Stimulated activated CD4-positive, alpha-beta T cell treated with anti-CD3 and anti-CD28 coated beads, Interleukin-12 subunit alpha, Interleukin-12 subunit beta, amount 100 ng/mL, for 24 hours (primary cell): ENCODE results near the gene PROB1.
"Not testable (repeated sequence)": the region's sequence is repeated elsewhere in the genome, so short reads cannot be mapped to it uniquely, and the experiment has no call there.

Source experiments
- DNase-seq, 2 experiments: peaks; one replicate each; pipeline ENCODE4 v3.0.0-alpha.2; 2020; ENCODE audit warnings: low read depth in 2 of 2

PROB1 gene, protein sequence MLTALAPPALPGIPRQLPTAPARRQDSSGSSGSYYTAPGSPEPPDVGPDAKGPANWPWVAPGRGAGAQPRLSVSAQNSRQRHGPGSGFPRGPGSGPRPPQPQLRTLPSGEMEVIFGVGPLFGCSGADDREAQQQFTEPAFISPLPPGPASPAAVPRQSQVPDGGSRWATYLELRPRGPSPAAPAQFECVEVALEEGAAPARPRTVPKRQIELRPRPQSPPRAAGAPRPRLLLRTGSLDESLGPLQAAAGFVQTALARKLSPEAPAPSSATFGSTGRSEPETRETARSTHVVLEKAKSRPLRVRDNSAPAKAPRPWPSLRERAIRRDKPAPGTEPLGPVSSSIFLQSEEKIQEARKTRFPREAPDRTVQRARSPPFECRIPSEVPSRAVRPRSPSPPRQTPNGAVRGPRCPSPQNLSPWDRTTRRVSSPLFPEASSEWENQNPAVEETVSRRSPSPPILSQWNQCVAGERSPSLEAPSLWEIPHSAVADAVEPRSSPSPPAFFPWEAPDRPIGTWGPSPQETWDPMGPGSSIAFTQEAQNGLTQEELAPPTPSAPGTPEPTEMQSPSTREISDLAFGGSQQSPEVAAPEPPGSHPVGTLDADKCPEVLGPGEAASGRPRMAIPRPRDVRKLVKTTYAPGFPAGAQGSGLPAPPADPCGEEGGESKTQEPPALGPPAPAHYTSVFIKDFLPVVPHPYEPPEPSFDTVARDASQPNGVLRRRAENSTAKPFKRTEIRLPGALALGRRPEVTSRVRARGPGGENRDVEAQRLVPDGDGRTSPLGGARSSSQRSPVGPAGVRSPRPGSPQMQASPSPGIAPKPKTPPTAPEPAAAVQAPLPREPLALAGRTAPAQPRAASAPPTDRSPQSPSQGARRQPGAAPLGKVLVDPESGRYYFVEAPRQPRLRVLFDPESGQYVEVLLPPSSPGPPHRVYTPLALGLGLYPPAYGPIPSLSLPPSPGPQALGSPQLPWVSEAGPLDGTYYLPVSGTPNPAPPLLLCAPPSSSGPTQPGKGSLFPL

DNA sequence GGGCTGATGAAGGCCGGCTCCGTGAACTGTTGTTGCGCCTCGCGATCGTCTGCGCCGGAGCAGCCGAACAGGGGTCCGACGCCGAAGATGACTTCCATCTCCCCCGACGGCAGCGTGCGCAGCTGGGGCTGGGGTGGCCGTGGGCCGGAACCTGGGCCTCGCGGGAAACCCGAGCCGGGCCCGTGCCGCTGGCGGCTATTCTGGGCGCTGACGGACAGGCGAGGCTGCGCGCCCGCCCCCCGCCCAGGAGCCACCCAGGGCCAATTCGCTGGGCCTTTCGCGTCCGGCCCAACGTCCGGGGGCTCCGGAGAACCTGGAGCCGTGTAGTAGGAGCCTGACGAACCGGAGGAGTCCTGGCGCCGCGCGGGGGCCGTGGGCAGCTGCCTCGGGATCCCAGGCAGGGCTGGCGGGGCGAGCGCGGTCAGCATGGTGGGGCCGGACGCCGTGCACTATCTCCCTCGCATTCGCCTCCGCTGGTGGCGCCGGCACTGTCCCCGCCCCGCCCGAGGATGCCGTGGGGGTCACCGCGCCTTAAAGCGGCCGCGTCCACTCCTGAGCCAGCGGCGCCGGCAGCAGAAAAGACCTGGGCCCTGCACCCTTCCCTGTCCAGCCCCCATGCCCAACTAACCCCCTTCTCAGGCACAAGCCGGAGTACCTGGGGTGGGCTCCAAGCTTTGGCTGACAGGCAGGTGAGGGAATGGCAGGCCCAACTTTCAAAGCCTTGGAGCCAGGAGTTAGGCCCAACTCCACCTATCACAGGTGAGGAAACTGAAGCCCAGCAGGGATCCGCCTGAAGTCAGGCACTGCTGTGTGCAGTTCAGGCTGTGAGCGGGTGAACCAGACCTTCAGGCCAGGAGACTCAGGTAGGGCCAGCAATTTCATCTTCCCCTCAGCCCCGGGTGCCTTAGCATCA is at the start of gene PROB1:
Gene PROB1, minus strand, starts transcription at position 451 of the 913 bp plus-strand sequence. Its CDS starts 23 bp downstream, at position 428.
- no peak for DNase-seq

DNA sequence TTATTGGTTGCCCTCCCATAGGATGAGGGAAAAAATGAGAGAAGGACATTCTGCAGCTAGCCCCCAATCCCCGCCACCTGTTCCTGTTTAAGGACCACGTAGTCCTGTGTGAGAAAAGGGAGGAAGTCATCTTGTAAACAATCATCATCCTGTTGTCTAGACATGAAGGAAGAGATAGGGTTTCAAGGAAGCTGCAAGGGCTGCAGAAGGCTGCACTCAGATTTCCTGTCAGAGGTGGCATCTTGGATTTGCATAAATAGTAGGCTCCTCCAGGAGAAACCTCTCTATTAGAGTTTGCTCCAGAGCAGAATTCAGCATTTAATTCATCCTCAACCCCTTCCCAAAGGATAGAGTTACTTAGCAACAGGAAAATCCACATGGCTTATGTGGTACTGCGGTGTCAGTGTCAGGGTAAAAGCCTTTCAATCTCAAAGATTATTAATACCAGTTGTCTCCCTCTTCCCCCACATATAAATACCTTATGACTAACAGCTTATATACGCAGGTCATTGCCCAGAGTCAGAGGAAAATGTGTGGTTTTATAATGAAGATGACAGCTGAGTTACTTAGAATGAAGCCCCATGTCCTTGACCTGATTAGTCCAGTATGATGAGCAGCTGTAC is 49.0 kb upstream of the PROB1 start:
- no peak for DNase-seq

DNA sequence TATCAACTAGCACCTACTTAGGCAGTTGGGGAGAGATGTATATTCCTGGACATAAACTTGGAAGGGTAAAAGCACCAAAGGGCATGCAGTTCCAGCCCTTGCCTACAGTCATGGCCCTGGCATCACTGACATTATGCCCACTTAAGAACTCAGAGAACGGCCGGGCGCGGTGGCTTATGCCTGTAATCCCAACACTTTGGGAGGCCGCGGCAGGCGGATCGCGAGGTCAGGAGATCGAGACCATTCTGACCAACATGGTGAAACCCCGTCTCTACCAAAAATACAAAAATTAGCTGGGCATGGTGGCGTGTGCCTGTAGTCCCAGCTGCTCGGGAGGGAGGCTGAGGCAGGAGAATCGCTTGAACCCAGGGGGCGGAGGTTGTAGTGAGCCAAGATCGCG is 45.5 kb upstream of the PROB1 start:
- not testable (repeated sequence) for DNase-seq

DNA sequence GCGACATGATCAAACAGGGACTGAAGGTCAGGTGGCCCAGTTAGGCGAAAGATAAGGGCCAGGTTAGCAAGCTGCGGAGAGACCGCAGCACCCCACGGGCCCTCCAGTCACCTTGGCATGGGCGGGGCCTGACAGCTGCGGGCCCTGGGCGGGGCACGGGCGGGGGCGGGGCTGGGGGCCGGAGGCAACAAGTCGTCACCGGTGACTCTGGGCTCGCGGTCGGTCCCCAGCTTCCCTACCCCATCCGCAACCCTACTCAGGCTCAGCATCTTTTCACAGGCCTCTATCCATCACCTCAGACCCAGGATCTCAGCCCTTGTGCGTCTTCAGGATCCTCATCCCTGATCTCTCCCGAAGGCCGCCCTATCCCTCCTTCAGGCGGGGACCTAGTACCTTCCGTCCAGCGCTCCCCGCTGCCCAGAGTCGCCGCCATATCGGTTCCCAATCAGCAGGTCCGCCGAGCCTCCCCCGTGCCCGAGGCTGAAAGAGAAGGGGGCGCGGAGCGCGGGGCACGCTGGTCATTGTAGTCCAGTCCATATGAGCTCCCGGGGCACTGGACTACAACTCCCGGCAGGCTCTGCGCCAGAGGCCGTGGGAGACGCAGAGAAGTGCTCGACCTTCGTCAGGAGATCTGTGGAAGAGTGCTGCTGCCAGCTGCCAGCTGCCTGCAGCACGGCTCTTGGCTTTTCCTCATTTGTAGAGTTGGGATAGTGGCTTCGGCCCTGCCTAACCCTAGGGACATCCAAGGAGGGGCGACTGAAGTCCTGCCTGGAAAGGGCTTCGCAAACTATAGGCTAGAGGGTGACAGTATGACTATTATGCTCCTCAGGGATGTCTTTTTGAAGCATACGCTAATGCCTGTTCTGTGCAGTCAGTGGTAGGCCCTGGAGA is 44.4 kb upstream of the PROB1 start, which contains the start of gene DNAJC18:
Gene DNAJC18, minus strand, starts transcription at position 513 of the 891 bp plus-strand sequence. Its CDS starts 80 bp downstream, at position 433.
- peak; percentile 80 to 91 for DNase-seq

DNA sequence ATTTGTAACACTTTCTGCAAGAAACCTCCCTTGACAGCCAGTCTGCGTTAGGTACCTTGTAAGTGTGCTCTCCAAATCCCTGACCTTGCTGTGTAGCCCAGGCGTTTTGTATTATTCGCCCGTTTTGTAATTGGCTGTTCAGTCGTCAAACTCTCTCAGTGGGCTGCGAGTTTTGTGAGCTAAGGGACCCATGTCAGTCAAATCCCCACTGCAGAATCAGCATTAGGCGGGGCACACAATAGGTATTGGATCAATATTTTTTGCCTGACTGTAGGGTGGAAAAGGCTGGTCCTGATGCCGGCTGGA is 43.8 kb upstream of the PROB1 start:
- no peak for DNase-seq

DNA sequence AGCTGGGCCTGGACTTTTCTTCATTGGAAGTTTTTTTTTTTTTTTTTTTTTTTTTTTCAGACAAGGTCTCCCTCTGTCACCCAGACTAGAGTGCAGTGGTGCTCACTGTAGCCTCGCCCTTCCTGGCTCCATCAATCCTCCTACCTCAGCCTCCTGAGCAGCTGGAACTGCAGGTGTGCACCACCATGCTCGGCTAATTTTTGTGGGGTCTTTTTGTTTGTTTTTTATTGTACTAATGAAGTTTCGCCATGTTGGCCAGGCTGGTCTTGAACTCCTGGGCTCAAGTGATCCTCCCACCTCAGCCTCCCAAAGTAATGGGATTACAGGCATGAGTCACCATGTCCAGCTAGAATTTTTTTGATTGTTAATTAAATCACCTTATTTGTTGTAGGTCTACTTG is 40.8 kb upstream of the PROB1 start:
- no peak for DNase-seq

DNA sequence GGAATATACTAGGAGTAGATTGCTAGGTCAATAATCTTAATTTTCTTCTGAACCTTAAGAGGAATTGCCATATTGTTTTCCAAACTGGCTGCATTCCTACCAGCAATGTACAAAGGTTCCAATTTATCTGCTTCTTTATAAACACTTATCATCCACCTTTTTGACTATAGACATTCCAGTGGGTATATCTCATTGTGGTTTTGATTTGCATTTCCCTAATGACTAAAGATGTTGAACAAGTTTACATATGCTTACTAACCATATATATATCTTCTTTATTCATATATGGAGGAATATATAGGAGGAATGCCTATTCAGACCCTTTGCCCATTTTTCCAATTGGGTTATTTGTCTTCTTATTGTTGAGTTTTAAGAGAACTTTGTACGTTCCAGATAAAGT is 36.8 kb upstream of the PROB1 start:
- no peak for DNase-seq

DNA sequence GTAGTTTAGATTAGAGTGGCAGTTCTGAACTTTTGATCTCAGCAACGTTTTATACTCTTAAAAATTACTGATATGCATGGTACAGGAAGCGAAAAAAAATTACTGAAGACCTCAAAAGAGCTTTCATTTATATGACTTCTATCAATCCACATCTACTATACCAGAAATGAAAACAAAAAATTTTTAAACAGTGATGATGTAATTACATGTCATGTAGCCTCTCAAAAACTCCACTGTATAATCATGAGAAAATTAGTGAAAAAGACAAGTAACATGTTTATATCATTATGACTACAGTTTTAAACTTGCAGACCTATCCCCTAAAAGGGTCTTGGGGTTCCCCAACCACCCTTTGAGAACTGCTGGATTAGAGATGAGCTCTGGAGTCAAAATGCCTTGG is 35.1 kb upstream of the PROB1 start:
- no peak for DNase-seq

DNA sequence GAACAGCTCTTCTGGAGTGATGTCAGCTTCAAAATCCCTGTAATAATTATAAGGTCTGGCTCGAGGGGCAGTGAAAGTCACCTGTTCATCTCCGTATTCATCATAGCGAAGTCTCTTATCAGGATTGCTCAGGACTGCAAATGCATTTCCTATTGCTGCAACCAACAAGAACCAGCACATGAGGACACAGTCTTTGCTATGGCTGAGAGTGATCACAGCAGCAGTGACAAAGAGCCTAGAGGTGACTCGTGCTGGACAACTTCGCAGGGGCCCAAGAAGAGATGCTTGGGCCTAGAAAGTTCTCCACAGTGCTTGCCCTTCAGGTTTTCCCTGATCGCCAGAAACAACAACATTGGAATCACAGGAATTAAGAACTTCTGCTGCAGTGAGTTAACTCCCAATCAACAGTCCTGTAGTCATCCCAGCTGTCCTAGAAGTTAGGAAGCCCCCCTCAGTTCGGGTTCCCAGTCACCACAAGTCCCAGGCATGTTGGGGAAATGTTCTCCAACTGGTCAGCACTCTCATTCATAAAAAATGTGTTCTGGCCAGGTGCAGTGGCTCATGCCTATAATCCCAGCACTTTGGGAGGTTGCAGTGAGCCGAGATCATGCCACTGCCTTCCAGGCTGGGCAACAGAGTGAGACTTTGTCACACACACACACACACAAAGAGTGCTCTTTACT is 31.4 kb upstream of the PROB1 start:
- no peak for DNase-seq

DNA sequence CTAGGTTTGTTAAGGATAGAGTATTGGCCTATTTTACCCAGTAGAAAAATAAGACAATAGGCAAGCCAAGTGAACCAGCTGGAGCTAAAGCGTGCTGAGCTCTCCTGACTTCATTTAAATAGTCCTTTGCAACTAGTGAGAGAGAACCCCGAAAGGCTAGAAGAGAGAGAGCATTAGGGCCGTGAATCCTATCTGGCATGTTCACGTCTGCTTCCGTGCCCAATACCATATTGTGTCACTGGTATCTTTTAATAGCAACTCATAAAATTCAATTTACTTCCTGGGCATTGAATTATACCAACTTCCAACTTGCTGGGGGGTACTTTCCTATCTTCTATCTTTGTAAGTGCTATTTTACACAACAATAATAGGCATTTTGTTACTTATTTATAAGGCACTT is 30.6 kb upstream of the PROB1 start:
- no peak for DNase-seq

DNA sequence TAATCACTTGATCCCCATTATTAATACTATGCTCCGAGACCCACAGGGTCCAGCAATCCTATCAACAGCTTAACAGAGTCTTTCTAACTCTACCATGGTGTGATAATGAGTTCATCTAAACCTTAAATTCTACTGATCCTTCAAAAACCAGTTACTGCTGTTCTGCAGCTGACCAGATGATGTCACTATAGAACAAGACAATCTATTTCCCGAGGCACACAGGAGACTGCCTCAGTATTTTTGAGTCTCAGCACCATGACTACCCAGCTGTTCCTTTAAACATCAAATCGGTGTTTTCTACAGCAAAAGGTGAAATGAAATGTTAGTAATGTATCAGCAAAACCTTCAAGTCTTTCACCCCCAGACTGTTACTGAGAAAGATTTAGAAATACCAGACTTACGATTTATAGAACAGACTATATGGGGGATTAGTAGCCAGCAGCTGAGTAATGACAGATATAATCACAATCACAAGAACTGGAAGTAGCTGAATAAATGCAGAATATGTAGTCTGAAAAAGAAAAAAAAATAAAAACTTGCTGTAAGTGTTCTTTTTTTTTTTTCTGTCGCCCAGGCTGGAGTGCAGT is 27.5 kb upstream of the PROB1 start:
- no peak for DNase-seq

DNA sequence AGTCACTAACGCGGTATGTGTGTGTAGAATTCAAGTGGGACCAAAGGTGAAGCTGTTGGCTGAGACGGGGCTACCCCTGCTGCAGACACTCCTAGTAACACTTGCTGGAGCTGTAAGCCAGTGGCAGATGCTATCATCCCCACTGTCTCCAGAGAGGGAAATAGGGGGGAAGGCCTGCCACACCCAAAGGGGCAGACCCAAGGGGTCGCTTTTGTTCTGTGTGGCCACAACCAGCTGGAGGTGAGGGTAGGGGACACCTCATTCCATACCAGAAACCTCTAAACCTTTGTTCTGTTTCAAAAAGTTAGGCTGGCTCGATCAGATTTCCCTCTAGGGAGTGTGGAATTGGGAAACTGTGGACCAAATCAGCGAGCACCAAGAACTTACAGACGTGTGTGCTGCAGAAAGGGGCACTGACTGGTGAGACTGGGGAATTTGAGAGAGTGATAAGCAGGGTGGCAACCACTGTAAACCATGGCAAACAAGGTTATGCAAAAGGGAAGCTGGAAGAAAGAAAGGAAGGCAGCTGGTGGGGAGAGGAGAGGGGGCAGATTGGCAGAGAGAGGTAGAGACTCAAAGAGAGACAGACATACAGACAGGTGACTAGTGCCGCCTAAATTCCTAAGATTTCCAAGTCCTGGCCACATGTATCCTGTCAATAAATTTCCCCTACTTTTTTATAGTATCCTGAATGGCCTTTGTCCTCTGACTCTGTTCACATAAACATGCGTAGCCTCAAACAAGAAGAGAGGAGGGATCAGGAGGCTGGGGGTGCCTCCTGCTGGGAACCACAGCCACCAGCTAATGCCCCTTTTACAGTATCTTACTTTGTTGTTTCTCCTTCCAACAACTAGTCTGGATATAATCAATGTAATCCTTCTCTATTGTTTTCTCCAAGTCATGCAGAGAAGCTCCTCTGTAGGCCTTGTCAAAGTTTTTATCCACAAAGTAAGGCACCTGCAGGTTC is 24.6 kb upstream of the PROB1 start:
- DNase-seq, result no peak

DNA sequence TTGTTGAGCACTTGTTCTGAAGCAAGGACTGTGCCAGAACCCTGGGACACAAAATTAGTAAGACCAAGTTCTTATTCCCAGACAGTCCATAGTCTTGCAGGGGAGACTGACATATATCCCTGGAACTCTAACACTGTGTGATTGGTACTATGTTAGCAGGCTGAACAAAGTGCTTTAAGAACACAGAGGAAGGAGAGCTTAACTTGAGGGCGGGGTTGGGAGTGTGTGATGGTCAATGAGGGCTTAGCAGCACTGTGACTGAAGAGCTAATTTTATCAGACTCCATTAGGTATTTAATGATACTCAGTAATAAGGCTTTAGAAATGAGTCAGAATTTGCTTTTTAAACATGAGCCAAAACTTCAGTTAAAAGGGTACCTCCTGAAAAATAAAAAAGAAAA is 23.9 kb upstream of the PROB1 start:
- no peak for DNase-seq

DNA sequence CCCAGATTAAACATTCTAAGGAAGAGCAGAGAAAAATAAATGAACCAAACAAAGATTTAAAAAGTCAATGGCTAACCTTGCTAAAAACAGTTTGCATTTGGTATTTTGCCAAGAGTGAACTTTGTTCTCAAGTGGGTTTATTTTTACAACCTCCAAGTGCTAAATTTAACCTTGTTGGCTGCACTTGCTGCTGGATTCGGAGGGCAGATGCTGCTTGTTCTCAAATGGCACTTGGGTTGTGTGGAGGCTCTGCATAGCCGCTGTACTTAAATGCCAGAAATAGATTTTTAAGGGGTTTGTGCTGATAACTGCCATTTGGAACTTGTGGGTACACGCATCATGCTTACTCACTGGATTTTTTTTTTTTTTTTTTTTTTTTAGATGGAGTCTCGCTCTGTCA is 22.3 kb upstream of the PROB1 start:
- DNase-seq, result no peak

DNA sequence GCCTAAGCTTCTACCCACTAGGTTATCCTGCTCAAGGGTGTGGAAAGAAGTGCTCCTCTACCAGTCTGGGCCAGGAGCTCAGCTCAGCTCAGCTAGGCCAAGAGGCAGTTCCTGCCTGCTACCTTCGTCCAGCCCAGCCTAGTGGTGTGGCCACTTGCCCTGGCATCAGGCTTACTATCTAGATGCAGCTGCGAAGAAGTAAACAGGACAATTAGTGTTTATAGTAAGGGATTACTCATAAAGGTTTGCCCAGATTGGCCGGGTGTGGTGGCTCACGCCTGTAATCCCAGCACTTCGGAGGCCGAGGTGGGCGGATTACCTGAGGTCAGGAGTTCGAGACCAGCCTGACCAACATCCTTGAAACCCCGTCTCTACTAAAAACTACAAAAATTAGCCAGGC is 21.7 kb upstream of the PROB1 start:
- DNase-seq, result no peak

DNA sequence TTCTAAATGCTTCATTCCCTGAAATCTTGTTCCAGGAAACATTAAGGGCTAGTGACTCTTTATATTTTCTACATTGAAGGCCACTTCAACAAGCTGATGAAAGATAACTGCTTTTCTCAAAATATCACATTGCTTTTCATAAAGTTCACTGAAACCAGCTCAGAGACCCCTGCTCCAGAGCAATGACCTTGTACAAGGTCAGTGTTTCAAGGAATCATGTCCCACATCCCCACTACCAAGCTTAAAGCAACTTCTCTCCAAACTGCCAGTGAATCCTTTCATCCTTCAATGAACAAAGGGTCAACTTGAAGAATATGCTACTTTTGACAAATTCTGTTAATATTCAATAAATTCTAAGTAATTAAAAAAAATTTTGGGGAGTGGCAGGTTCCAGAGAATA is 21.0 kb upstream of the PROB1 start:
- no peak for DNase-seq

DNA sequence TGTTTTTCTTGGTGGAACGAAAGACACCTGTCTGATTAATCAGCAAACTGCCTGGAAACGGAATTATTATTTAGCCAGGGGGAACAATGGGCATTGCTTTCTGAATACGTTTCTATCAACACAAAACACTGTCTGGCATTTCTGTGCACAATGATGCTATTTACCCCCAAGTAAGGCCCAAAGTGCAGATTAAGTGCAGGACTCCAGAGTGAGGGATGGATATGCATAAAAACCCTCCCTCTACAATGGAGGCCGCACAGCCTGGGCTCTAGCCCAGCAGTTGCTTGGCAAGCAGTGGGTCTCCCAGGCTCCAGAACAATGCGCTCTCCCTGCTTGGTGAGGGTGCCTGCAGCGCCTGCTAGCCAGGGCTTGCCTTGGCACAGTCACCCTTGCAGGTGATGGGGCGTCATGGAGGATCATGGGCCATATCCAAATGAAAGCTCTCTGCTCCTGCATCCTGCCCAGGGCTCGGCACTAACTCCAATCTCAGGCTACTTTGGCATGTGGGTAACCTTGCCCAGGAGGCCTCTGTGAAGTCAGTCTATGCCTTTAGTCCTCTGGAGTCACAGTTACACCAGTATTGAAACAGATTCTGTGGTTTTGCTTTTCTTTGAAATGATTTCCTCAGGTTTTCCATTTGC is 20.4 kb upstream of the PROB1 start:
- no peak for DNase-seq
